SU-DHL-6 (cell line): ENCODE results near the gene FN1.

ENCODE experiments used
- H2AFZ ChIP-seq: fragments of 200-600 bp; sonication (generic); 2 replicates; pipeline ENCODE4 v1.6.1; 2014; ENCODE audit warnings: low read depth, mild to moderate bottlenecking, moderate library complexity, mixed read lengths, antibody characterized with exemption, low read length; ENCODE audit not compliant: severe bottlenecking
- H3F3A ChIP-seq: fragments of 200-600 bp; shearing (Covaris generic); 2 replicates; pipeline ENCODE4 v1.6.0; 2016; ENCODE audit warnings: antibody characterized with exemption, mild to moderate bottlenecking; ENCODE audit not compliant: insufficient read depth
- H3K27ac ChIP-seq: fragments of 200-600 bp; sonication (generic); 2 replicates; pipeline ENCODE4 v1.5.1; 2016; ENCODE audit warnings: low read depth, mild to moderate bottlenecking, low read length, moderate library complexity, mixed read lengths
- H3K27me3 ChIP-seq: fragments of 200-600 bp; sonication (generic), shearing (Covaris generic); 2 replicates; pipeline ENCODE4 v1.6.0; 2014; ENCODE audit warnings: mild to moderate bottlenecking, low read length
- H3K36me3 ChIP-seq: fragments of 200-600 bp; sonication (generic); 2 replicates; pipeline ENCODE4 v1.6.1; 2014; ENCODE audit warnings: mild to moderate bottlenecking, low read length, mixed read lengths
- H3K4me2 ChIP-seq: fragments of 300-600, 200-600 bp; shearing (Covaris generic), sonication (generic); 2 replicates; pipeline ENCODE4 v1.6.0; 2014; ENCODE audit warnings: low read length, low read depth, mild to moderate bottlenecking; ENCODE audit not compliant: poor library complexity, severe bottlenecking
- H3K4me3 ChIP-seq: fragments of 200-600 bp; sonication (generic); 2 replicates; pipeline ENCODE4 v1.5.1; 2014; ENCODE audit warnings: antibody characterized with exemption, low read length, mild to moderate bottlenecking, mixed read lengths; ENCODE audit not compliant: insufficient read depth, poor library complexity, severe bottlenecking
- H3K79me2 ChIP-seq: fragments of 200-600 bp; sonication (generic); 2 replicates; pipeline ENCODE4 v1.6.1; 2014; ENCODE audit warnings: mild to moderate bottlenecking, low read length, moderate library complexity; ENCODE audit not compliant: insufficient read depth
- H3K9ac ChIP-seq: fragments of 200-600 bp; sonication (generic); 2 replicates; pipeline ENCODE4 v1.7.0; 2014; ENCODE audit warnings: mild to moderate bottlenecking, low read length
- H3K9me2 ChIP-seq: fragments of 200-600 bp; sonication (generic); replicated peaks from 2 replicates; pipeline ENCODE4 v1.6.1; 2014; ENCODE audit warnings: low read length; ENCODE audit not compliant: insufficient read depth
- H3K9me3 ChIP-seq: fragments of 200-600 bp; sonication (generic); 2 replicates; pipeline ENCODE4 v1.6.1; 2014; ENCODE audit warnings: low read length, mixed read lengths; ENCODE audit not compliant: insufficient read depth
- H4K20me1 ChIP-seq: fragments of 200-600 bp; sonication (generic); 2 replicates; pipeline ENCODE4 v1.6.1; 2014; ENCODE audit warnings: low read depth, mild to moderate bottlenecking, antibody characterized with exemption, low read length, moderate library complexity, mixed read lengths
- CTCF ChIP-seq: fragments of 200-600 bp; sonication (generic); IDR thresholded peaks from one replicate; pipeline ENCODE4 v1.5.1; 2017; ENCODE audit warnings: antibody characterized with exemption, mild to moderate bottlenecking, low read length, moderate library complexity; ENCODE audit not compliant: insufficient read depth, poor library complexity, severe bottlenecking
- EZH2phosphoT487 ChIP-seq: fragments of 200-600 bp; sonication (generic), shearing (Covaris generic); conservative IDR thresholded peaks from 2 replicates; pipeline ENCODE4 v1.6.1; 2018; ENCODE audit warnings: mild to moderate bottlenecking, antibody characterized with exemption, low read length, moderate library complexity, mixed read lengths

Gene FN1

GRCh38 chr2:215415218-215415617 is 20.6 kb downstream of the FN1 start:
- no peaks in the 10 kb centered on the region for H3K36me3 ChIP-seq
- H3K9ac ChIP-seq = no peak overlapping the region
- H3F3A ChIP-seq = no peaks in the 10 kb centered on the region
- H3K4me3 ChIP-seq = no peak overlapping the region
- TF ChIP-seq CTCF (no peak), EZH2phosphoT487 (no peak)
- no peaks in the 10 kb centered on the region for H4K20me1 ChIP-seq
- H3K79me2 ChIP-seq = no peaks in the 10 kb centered on the region
- no peak overlapping the region for H3K27ac ChIP-seq
- no peaks in the 10 kb centered on the region for H3K9me3 ChIP-seq
- H3K4me2 ChIP-seq = no peak overlapping the region
- no peak overlapping the region for H2AFZ ChIP-seq
- no peaks in the 10 kb centered on the region for H3K9me2 ChIP-seq
- no peaks in the 10 kb centered on the region for H3K27me3 ChIP-seq

GRCh38 chr2:215414674-215415073 is 21.2 kb downstream of the FN1 start:
- Histone ChIP-seq H3K27me3 (no peaks in the 10 kb centered on the region), H2AFZ (no peak overlapping the region), H3K9me3 (no peaks in the 10 kb centered on the region), H3K36me3 (no peaks in the 10 kb centered on the region), H3K79me2 (no peaks in the 10 kb centered on the region), H3F3A (no peaks in the 10 kb centered on the region), H3K9ac (no peak overlapping the region), H4K20me1 (no peaks in the 10 kb centered on the region), H3K27ac (no peak overlapping the region), H3K4me2 (no peak overlapping the region), H3K9me2 (no peaks in the 10 kb centered on the region), H3K4me3 (no peak overlapping the region)
- TF ChIP-seq EZH2phosphoT487 (no peak), CTCF (no peak)

GRCh38 chr2:215413974-215414373 is 21.9 kb downstream of the FN1 start:
- H4K20me1 ChIP-seq = no peaks in the 10 kb centered on the region
- no peaks in the 10 kb centered on the region for H3K27me3 ChIP-seq
- no peak overlapping the region for H3K4me2 ChIP-seq
- H3K9me3 ChIP-seq = no peaks in the 10 kb centered on the region
- no peaks in the 10 kb centered on the region for H3F3A ChIP-seq
- no peak overlapping the region for H3K4me3 ChIP-seq
- H3K27ac ChIP-seq = no peak overlapping the region
- H3K36me3 ChIP-seq = no peaks in the 10 kb centered on the region
- TF ChIP-seq CTCF = no peak
- no peak for TF ChIP-seq EZH2phosphoT487
- H3K79me2 ChIP-seq = no peaks in the 10 kb centered on the region
- H2AFZ ChIP-seq = no peak overlapping the region
- no peak overlapping the region for H3K9ac ChIP-seq
- H3K9me2 ChIP-seq = no peaks in the 10 kb centered on the region

- TF ChIP-seq EZH2phosphoT487 (no peak), CTCF (no peak)
- H3K4me2 ChIP-seq = no peak overlapping the region
Observed at GRCh38 chr2:215413484-215413777, 22.4 kb downstream of the FN1 start.

More at GRCh38 chr2:215413484-215413777, 22.4 kb downstream of the FN1 start:
- H3K9me2 ChIP-seq = no peaks in the 10 kb centered on the region
- H3K27ac ChIP-seq = no peak overlapping the region
- H3K9me3 ChIP-seq = no peaks in the 10 kb centered on the region
- no peak overlapping the region for H3K4me3 ChIP-seq
- no peaks in the 10 kb centered on the region for H3K27me3 ChIP-seq
- no peaks in the 10 kb centered on the region for H3F3A ChIP-seq
- no peak overlapping the region for H2AFZ ChIP-seq
- no peak overlapping the region for H3K9ac ChIP-seq
- H3K36me3 ChIP-seq = no peaks in the 10 kb centered on the region
- no peaks in the 10 kb centered on the region for H3K79me2 ChIP-seq
- no peaks in the 10 kb centered on the region for H4K20me1 ChIP-seq
